GM18861 (cell line): ENCODE data around the gene DYRK3.

Experiments
- ATAC-seq: cut with Tn5 transposase; IDR thresholded peaks from one replicate; pipeline ENCODE4 v1.9.1; 2021; ENCODE audit not compliant: unreplicated experiment

The DYRK3 gene

GRCh38 chr1:206658981-206659273 is 23.6 kb downstream of the DYRK3 start:
- no peak for ATAC-seq

GRCh38 chr1:206660136-206660535 is 24.8 kb downstream of the DYRK3 start:
- ATAC-seq, result no peak

GRCh38 chr1:206661161-206661820 is 26.0 kb downstream of the DYRK3 start:
- ATAC-seq, result no peak

- no peak for ATAC-seq
These were observed 27.2 kb downstream of the DYRK3 start for GRCh38 chr1:206662396-206663092.

GRCh38 chr1:206663362-206663761 is 28.0 kb downstream of the DYRK3 start:
- no peak for ATAC-seq

GRCh38 chr1:206663832-206664652 is 28.7 kb downstream of the DYRK3 start:
- ATAC-seq, result no peak

- ATAC-seq, result no peak
These were observed 29.4 kb downstream of the DYRK3 start for GRCh38 chr1:206664740-206665139.

- ATAC-seq, result no peak
These were observed 30.8 kb downstream of the DYRK3 start for GRCh38 chr1:206666031-206666561.

- no peak for ATAC-seq
These were observed 31.8 kb downstream of the DYRK3 start for GRCh38 chr1:206666954-206667665.

GRCh38 chr1:206668351-206668750 is 33.0 kb downstream of the DYRK3 start:
- no peak for ATAC-seq

GRCh38 chr1:206668874-206669410 is 33.6 kb downstream of the DYRK3 start:
- no peak for ATAC-seq

GRCh38 chr1:206672011-206672688 is 36.8 kb downstream of the DYRK3 start:
- no peak for ATAC-seq

- ATAC-seq, result no peak
These were observed 37.8 kb downstream of the DYRK3 start for GRCh38 chr1:206672844-206673758.

GRCh38 chr1:206674236-206674635 is 38.9 kb downstream of the DYRK3 start:
- ATAC-seq, result no peak

- ATAC-seq, result no peak
These were observed 39.4 kb downstream of the DYRK3 start for GRCh38 chr1:206674745-206675175.

- ATAC-seq, result no peak
These were observed 41.2 kb downstream of the DYRK3 start for GRCh38 chr1:206676499-206676898.

GRCh38 chr1:206678490-206678889 is 43.2 kb downstream of the DYRK3 start:
- ATAC-seq, result no peak

GRCh38 chr1:206679738-206680211 is 44.4 kb downstream of the DYRK3 start:
- peak; percentile 71 for ATAC-seq

- peak; percentile 3 for ATAC-seq
These were observed 44.9 kb downstream of the DYRK3 start for GRCh38 chr1:206680279-206680678.
